ENCODE data around the gene SPINT3. TPM values are rescaled to one million over a fixed set of nuclear protein-coding genes. Genes with fewer than 3 reads are reported as not detected.

Gene SPINT3
- total and polyA plus RNA-seq, 2 experiments from 2014 or later, result not detected

DNA sequence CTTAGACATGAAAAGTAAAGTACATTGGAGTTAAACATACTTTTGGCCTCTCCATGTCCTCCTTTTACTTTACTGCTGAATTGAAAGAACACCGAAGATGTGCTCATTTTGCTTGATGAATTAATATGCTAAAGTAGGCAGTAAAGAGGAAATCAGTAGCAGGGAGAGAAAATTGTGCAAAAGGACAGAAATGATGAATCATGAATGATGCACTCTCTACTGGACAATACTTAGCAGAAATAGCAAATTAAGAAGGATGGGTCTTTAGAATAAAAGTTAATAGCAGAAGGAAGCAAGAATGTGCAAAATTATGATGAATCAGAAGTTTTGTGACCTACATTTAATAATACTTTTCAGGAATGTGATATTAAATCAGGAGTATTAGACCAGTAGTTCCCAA lies 8.4 kb upstream of the SPINT3 start:
- H3K9me2 ChIP-seq (ENCODE audit: insufficient read depth), result no peaks in the 10 kb centered on the region
- peak; percentile 18 for DNase-seq
- no peaks in the 10 kb centered on the region for H3K36me3 ChIP-seq (ENCODE audit: low read depth)
- no peak overlapping the region for H3K27ac ChIP-seq
- WGBS, 2 experiments (ENCODE audit: low coverage in 1 of 2, low lambda C conversion rate in 2 of 2, missing lambda C conversion rate in 2 of 2), result 18 to 43% methylated on average over 1 of the region's 1 CpG
- H2AFZ ChIP-seq, result no peak overlapping the region
- no peaks in the 10 kb centered on the region for H3K9me3 ChIP-seq (ENCODE audit: low read depth)
- TF ChIP-seq EZH2 (IDR thresholded peaks at IDR 0.05; ENCODE audit: insufficient read depth, poor library complexity, severe bottlenecking), result no peak
- H3K27me3 ChIP-seq (replicated peaks; ENCODE audit: insufficient read depth), result no peaks in the 10 kb centered on the region
- no peaks in the 10 kb centered on the region for H4K20me1 ChIP-seq (ENCODE audit: insufficient read depth)
- in situ Hi-C loops (cut with MboI), result no loop called here
- H3K9ac ChIP-seq, result no peak overlapping the region
- H3K4me3 ChIP-seq, result no peak overlapping the region
- no peak overlapping the region for H3K4me2 ChIP-seq (ENCODE audit: unreplicated experiment)
- H3F3A ChIP-seq (ENCODE audit: insufficient read depth), result no peaks in the 10 kb centered on the region
- H3K79me2 ChIP-seq (ENCODE audit: insufficient read depth), result no peaks in the 10 kb centered on the region
- no peaks in the 10 kb centered on the region for H3K4me1 ChIP-seq (ENCODE audit: insufficient read depth)

DNA sequence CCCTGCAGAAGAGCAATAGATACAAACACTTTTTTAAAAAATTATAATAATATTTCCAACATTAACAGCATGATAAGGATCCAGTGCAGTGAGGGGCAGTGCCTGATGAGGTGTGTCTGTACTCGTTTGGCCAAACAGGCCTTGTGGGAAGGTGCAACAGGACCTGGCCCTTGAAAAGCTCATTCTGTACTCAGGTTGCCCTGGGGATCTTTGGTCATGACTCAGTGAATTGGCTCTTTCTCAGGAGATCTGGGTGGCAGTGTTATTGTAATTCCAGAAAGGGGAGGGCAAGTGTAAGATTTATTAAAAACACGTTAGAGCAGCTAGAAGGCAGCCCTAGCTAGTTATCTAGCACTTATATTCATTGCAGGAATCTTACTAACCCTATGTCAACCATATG lies 2.9 kb upstream of the SPINT3 start:
- no peaks in the 10 kb centered on the region for H3K79me2 ChIP-seq (ENCODE audit: insufficient read depth)
- no peak overlapping the region for H3K9ac ChIP-seq
- 0 to 3% methylated on average over 2 of the region's 2 CpGs for WGBS, 2 experiments (ENCODE audit: low coverage in 1 of 2, low lambda C conversion rate in 2 of 2, missing lambda C conversion rate in 2 of 2)
- H3F3A ChIP-seq (ENCODE audit: insufficient read depth), result no peaks in the 10 kb centered on the region
- H2AFZ ChIP-seq, result no peak overlapping the region
- no peaks in the 10 kb centered on the region for H3K36me3 ChIP-seq (ENCODE audit: low read depth)
- H4K20me1 ChIP-seq (ENCODE audit: insufficient read depth), result no peaks in the 10 kb centered on the region
- no peak overlapping the region for H3K4me2 ChIP-seq (ENCODE audit: unreplicated experiment)
- H3K27me3 ChIP-seq (replicated peaks; ENCODE audit: insufficient read depth), result no peaks in the 10 kb centered on the region
- H3K9me3 ChIP-seq (ENCODE audit: low read depth), result no peaks in the 10 kb centered on the region
- H3K4me1 ChIP-seq (ENCODE audit: insufficient read depth), result no peaks in the 10 kb centered on the region
- peak; percentile 19 for DNase-seq
- in situ Hi-C loops (cut with MboI), result no loop called here
- H3K4me3 ChIP-seq, result no peak overlapping the region
- H3K27ac ChIP-seq, result no peak overlapping the region
- TF ChIP-seq EZH2 (IDR thresholded peaks at IDR 0.05; ENCODE audit: insufficient read depth, poor library complexity, severe bottlenecking) (no peak), EZH2phosphoT487 (IDR thresholded peaks at IDR 0.05; ENCODE audit: insufficient read depth, low read depth) (no peak)
- H3K9me2 ChIP-seq (ENCODE audit: insufficient read depth), result no peaks in the 10 kb centered on the region

DNA sequence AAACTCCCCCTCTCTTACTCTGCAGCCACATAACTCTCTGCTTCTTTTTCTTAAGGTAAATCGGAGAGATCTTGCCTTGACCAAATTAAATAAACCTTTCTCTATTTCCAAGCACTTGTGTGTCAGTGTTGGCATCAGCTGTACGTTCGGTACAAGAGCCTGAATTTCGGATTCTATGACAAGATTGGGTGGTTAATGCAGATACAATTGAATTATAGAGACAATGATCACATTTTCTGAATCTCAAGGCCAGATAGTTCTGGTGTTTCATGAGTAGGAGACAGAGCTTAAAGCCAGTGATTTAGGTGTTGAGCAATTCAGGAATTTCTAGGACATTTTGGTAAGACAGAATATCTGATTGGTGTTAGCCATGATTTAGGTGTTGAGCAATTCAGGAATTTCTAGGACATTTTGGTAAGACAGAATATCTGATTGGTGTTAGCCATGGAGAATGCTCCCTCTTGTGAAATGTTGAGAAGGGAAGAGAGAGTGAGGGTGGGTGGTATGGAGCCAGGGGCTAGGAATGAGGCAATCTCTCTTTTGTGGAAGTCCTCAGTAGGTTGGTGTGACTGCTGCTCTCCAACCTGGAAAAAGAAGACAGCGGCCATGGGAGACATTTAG lies 5.1 kb downstream of the SPINT3 start:
- WGBS, 2 experiments (ENCODE audit: low coverage in 1 of 2, low lambda C conversion rate in 2 of 2, missing lambda C conversion rate in 2 of 2), result 35 to 43% methylated on average over 5 of the region's 5 CpGs
- no peak overlapping the region for H3K27ac ChIP-seq
- H3K9me2 ChIP-seq (ENCODE audit: insufficient read depth), result no peaks in the 10 kb centered on the region
- H3K4me3 ChIP-seq, result no peak overlapping the region
- H3K36me3 ChIP-seq (ENCODE audit: low read depth), result no peaks in the 10 kb centered on the region
- in situ Hi-C loops (cut with MboI), result no loop called here
- no peaks in the 10 kb centered on the region for H3K79me2 ChIP-seq (ENCODE audit: insufficient read depth)
- no peak overlapping the region for H3K4me2 ChIP-seq (ENCODE audit: unreplicated experiment)
- no peak overlapping the region for H2AFZ ChIP-seq
- no peak overlapping the region for H3K9ac ChIP-seq
- H3K4me1 ChIP-seq (ENCODE audit: insufficient read depth), result no peaks in the 10 kb centered on the region
- 0 out of 2 replicates have a peak, but pooled peaks cover 5% of the 10 kb centered on the region for H3K27me3 ChIP-seq (replicated peaks; ENCODE audit: insufficient read depth)
- TF ChIP-seq EZH2 (IDR thresholded peaks at IDR 0.05; ENCODE audit: insufficient read depth, poor library complexity, severe bottlenecking) (no peak), EZH2phosphoT487 (IDR thresholded peaks at IDR 0.05; ENCODE audit: insufficient read depth, low read depth) (no peak)
- no peak for DNase-seq
- no peaks in the 10 kb centered on the region for H3F3A ChIP-seq (ENCODE audit: insufficient read depth)
- H4K20me1 ChIP-seq (ENCODE audit: insufficient read depth), result no peaks in the 10 kb centered on the region
- no peaks in the 10 kb centered on the region for H3K9me3 ChIP-seq (ENCODE audit: low read depth)

DNA sequence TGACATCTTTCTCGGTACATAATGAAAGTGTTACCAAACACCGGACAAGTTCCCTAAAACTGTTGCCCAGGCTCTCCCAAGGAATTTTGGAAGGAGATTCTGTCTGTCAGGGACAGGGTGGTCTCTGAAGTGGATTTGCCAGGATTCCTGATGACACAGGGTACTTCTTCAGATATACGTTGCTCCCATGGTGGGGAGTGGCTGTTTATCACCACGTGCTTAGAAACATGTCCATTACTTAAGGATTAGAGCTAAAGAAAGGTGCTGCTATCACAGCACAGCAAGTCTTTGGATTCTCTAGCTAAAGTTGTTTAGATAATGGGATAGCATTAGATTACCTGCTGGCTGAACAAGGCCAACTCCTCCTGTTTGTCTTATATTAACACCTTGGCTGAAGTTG lies 6.3 kb downstream of the SPINT3 start:
- DNase-seq, result no peak
- Histone ChIP-seq H3K36me3 (ENCODE audit: low read depth) (no peaks in the 10 kb centered on the region), H3K79me2 (ENCODE audit: insufficient read depth) (no peaks in the 10 kb centered on the region), H3K27ac (no peak overlapping the region), H3K9me3 (ENCODE audit: low read depth) (no peaks in the 10 kb centered on the region), H4K20me1 (ENCODE audit: insufficient read depth) (no peaks in the 10 kb centered on the region), H3K4me2 (ENCODE audit: unreplicated experiment) (no peak overlapping the region), H3F3A (ENCODE audit: insufficient read depth) (no peaks in the 10 kb centered on the region), H3K27me3 (replicated peaks; ENCODE audit: insufficient read depth) (0 out of 2 replicates have a peak, but pooled peaks cover 5% of the 10 kb centered on the region), H3K4me3 (no peak overlapping the region), H3K9me2 (ENCODE audit: insufficient read depth) (no peaks in the 10 kb centered on the region), H2AFZ (no peak overlapping the region), H3K4me1 (ENCODE audit: insufficient read depth) (no peaks in the 10 kb centered on the region), H3K9ac (no peak overlapping the region)
- TF ChIP-seq EZH2phosphoT487 (IDR thresholded peaks at IDR 0.05; ENCODE audit: insufficient read depth, low read depth), result no peak
- no peak for TF ChIP-seq EZH2 (IDR thresholded peaks at IDR 0.05; ENCODE audit: insufficient read depth, poor library complexity, severe bottlenecking)
- WGBS, 2 experiments (ENCODE audit: low coverage in 1 of 2, low lambda C conversion rate in 2 of 2, missing lambda C conversion rate in 2 of 2), result 42 to 47% methylated on average over 4 of the region's 4 CpGs
- in situ Hi-C loops (cut with MboI), result no loop called here

Measured in GM23248 (cell line).